ENCODE results near the gene GPR39.

DNA sequence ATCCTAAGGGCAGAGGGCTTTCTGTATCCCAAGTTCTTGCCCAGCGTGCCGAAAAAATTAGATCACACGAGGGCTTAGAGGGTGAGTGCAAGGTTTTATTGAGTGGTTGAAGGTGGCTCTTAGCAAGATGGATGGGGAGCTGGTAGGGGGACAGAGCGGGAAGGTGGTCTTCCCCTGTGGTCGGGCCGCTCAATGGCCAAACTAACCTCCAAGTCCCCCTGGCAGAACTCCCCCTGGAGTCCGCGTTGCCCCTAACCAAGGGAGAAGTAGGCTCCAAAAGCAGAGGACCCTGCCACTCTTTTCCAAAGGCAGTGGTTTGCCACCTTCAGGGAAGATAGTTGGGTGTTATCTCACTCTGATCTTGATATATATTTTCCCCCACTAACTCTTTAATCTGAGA is 190.0 kb downstream of the GPR39 start:
- TF ChIP-seq, protein P1, sequence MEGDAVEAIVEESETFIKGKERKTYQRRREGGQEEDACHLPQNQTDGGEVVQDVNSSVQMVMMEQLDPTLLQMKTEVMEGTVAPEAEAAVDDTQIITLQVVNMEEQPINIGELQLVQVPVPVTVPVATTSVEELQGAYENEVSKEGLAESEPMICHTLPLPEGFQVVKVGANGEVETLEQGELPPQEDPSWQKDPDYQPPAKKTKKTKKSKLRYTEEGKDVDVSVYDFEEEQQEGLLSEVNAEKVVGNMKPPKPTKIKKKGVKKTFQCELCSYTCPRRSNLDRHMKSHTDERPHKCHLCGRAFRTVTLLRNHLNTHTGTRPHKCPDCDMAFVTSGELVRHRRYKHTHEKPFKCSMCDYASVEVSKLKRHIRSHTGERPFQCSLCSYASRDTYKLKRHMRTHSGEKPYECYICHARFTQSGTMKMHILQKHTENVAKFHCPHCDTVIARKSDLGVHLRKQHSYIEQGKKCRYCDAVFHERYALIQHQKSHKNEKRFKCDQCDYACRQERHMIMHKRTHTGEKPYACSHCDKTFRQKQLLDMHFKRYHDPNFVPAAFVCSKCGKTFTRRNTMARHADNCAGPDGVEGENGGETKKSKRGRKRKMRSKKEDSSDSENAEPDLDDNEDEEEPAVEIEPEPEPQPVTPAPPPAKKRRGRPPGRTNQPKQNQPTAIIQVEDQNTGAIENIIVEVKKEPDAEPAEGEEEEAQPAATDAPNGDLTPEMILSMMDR (IDR thresholded peaks at IDR 0.05), result no peak
- TF ChIP-seq POLR2A (IDR thresholded peaks at IDR 0.05), result no peak
